ENCODE results near the gene RHOF. TPM values are rescaled to one million over a fixed set of nuclear protein-coding genes. Genes with fewer than 3 reads are reported as not detected.

Gene RHOF
- polyA plus RNA-seq, 1 of the 3 experiments (the other 2 are of a cell fraction) = 5.0 TPM

GRCh38 chr12:121775501-121775900, 18.0 kb downstream of the RHOF start:
- Histone ChIP-seq H3K4me1 (ENCODE audit: control insufficient read depth in 1 of 2, insufficient read depth in 2 of 2, low read depth in 1 of 2, low read length in 1 of 2) (peaks cover 0 to 9% of the 10 kb centered on the region in 2 experiments; a peak in 1 of 4 replicates), H4K20me1 (ENCODE audit: insufficient read depth) (no peaks in the 10 kb centered on the region), H3K36me3 (replicated peaks in 1 of 2; ENCODE audit: control insufficient read depth in 1 of 2, insufficient read depth in 2 of 2, low read length in 1 of 2) (peaks cover 0 to 8% of the 10 kb centered on the region in 2 experiments), H2AFZ (ENCODE audit: low read depth) (no peak overlapping the region), H3K79me2 (ENCODE audit: insufficient read depth) (no peaks in the 10 kb centered on the region), H3K9ac (no peak overlapping the region), H3K4me2 (no peak overlapping the region), H3K9me3 (no peaks in the 10 kb centered on the region), H3K27ac (ENCODE audit: low read depth in 2 of 2, low read length in 1 of 2) (no peak overlapping the region), H3K9me2 (no peaks in the 10 kb centered on the region), H3K4me3 (ENCODE audit: low read depth in 2 of 2, low read length in 1 of 2) (no peak overlapping the region), H3K27me3 (ENCODE audit: insufficient read depth) (no peaks in the 10 kb centered on the region), H3F3A (replicated peaks; ENCODE audit: insufficient read depth) (peaks cover 3% of the 10 kb centered on the region)
- no peak for DNase-seq
- ChIA-PET CTCF (interaction anchor here (0.8 to 25.7 kb wide), 9 partner anchors 9 to 113 kb away, joined by 3 to 382 read pairs (median 4); partner anchors contain the start of genes PSMD9, RHOF and TMEM120B), POLR2A (no interaction called here)
- TF ChIP-seq RCOR1 (IDR thresholded peaks at IDR 0.05; ENCODE audit: low read length) (no peak), YY1 (IDR thresholded peaks at IDR 0.05; ENCODE audit: low read depth) (no peak), CHD2 (IDR thresholded peaks at IDR 0.05; ENCODE audit: low read length, partially characterized antibody) (no peak), ZBTB33 (IDR thresholded peaks at IDR 0.05; ENCODE audit: borderline replicate concordance, low read depth) (no peak), FOSL2 (IDR thresholded peaks at IDR 0.05; ENCODE audit: borderline replicate concordance, low read depth) (no peak), FOXM1 (IDR thresholded peaks at IDR 0.05; ENCODE audit: low read depth) (no peak), RAD21 (IDR thresholded peaks at IDR 0.05; ENCODE audit: low read length) (no peak), MXI1 (IDR thresholded peaks at IDR 0.05; ENCODE audit: low read depth, low read length) (no peak), FOXJ3 (CRISPR knock-in tag; IDR thresholded peaks at IDR 0.05) (no peak), TEAD4 (IDR thresholded peaks at IDR 0.05; ENCODE audit: borderline replicate concordance, insufficient read depth) (no peak)
- TF ChIP-seq, protein P1, sequence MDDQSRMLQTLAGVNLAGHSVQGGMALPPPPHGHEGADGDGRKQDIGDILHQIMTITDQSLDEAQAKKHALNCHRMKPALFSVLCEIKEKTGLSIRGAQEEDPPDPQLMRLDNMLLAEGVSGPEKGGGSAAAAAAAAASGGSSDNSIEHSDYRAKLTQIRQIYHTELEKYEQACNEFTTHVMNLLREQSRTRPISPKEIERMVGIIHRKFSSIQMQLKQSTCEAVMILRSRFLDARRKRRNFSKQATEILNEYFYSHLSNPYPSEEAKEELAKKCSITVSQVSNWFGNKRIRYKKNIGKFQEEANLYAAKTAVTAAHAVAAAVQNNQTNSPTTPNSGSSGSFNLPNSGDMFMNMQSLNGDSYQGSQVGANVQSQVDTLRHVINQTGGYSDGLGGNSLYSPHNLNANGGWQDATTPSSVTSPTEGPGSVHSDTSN (IDR thresholded peaks at IDR 0.05) = no peak
- TF ChIP-seq, protein P2, sequence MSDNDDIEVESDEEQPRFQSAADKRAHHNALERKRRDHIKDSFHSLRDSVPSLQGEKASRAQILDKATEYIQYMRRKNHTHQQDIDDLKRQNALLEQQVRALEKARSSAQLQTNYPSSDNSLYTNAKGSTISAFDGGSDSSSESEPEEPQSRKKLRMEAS (IDR thresholded peaks at IDR 0.05; ENCODE audit: low read depth) = no peak
- TF ChIP-seq, protein P3, sequence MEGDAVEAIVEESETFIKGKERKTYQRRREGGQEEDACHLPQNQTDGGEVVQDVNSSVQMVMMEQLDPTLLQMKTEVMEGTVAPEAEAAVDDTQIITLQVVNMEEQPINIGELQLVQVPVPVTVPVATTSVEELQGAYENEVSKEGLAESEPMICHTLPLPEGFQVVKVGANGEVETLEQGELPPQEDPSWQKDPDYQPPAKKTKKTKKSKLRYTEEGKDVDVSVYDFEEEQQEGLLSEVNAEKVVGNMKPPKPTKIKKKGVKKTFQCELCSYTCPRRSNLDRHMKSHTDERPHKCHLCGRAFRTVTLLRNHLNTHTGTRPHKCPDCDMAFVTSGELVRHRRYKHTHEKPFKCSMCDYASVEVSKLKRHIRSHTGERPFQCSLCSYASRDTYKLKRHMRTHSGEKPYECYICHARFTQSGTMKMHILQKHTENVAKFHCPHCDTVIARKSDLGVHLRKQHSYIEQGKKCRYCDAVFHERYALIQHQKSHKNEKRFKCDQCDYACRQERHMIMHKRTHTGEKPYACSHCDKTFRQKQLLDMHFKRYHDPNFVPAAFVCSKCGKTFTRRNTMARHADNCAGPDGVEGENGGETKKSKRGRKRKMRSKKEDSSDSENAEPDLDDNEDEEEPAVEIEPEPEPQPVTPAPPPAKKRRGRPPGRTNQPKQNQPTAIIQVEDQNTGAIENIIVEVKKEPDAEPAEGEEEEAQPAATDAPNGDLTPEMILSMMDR (IDR thresholded peaks at IDR 0.05) = no peak
- WGBS (ENCODE audit: low lambda C conversion rate) = 90% methylated on average over 15 of the region's 16 CpGs

All from SK-N-SH (cell line).